GM21360 (cell line): ENCODE measurements around the gene PTPRB.

Experiments used
- ATAC-seq: cut with Tn5 transposase; IDR thresholded peaks from one replicate; pipeline ENCODE4 v1.9.1; 2021; ENCODE audit warnings: mild to moderate bottlenecking, moderate library complexity; ENCODE audit not compliant: unreplicated experiment

The PTPRB gene

DNA sequence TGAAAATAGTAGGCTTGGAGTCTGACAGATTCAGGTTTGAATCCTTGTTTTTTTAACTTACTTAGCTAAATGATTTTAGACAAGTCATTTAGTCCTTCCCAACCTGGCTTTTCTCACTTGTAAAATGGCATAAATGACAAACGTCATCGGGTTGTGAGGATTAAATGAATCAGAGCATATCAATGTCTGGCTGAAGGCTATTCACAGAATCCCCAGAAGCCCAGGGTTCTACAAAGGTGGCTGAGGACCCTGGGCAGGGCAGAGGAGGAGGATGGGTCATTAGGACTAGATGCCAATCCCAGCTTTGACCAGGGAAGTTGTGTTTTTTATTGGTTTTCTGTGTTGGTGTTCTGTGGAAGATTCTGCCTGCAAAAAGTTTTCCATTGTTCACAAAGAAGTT lies 7.6 kb upstream of the PTPRB start:
- ATAC-seq = no peak

DNA sequence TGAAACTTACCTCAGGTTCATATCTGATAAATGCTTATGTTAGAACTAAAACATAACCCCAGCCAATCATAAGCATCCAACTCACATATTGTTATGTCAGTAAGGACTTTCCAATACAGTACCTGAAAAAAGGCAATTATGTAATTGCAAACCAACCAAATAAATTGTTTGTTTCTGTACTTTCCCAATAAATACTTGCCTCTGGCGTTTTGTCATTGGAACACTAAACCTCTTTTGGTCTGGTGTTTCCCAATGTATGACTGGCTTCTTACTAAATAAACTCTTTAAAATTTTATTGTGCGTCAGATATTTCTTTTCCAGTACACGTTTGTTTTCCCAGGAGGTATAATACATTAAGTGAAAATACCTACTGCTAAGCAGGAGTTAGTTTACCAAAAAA lies 6.7 kb upstream of the PTPRB start:
- no peak for ATAC-seq

DNA sequence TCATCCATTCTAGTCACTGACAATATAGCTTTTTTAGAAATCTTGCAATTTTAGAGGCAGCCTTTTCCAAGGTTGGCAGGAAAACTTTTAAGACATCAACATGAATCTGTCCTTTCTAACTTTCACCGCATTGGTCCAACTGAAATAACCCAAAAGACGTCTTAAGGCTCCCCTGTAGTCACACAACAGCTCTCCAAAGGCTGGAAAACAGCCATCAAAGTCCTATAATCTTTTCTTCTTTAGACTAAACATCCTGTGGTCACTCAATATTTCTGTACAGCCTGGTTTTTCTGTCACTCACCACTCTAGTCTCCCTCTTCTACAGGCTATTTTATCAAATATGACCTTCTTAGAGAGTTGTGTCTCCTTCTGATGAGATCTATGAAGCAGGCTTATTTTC lies 4.5 kb upstream of the PTPRB start:
- no peak for ATAC-seq

DNA sequence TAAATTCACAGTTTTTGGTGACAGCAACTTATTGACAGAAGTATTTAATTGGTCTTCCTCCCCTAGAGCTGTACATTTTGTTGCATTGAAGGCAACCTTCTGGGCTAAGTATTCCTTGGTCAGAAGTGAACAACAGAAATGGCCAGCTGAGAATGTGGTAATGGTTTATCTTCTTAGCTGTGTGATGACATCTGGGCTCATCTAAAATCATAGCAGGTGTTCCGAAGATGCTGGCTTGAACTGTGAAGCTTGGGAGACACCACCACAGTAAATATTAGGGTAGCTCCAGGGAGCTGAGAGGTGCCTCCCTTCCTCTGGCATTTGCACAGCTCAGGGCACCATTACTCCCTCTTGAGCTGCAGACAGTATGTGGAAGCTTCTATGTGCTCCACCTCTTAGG lies 3.7 kb upstream of the PTPRB start:
- ATAC-seq = no peak

DNA sequence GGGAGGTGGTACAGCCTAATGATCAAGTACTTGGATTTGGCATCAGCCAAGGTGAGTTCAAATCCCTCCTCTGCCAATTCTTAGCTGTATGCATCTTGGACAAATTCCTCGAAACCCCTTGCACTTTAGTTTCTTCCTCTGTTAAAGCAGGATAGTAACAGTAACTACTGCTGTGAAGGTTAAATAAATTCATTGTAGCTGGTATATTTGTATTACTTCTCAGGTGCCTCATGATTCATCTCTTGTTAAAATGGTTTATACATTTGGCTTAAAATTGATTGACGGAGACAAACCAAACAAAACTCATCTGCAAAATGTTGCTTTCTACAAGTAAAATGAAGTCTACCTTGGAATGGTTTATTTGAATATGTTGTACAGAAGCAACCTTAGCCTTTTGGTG lies 2.3 kb upstream of the PTPRB start:
- ATAC-seq = no peak

DNA sequence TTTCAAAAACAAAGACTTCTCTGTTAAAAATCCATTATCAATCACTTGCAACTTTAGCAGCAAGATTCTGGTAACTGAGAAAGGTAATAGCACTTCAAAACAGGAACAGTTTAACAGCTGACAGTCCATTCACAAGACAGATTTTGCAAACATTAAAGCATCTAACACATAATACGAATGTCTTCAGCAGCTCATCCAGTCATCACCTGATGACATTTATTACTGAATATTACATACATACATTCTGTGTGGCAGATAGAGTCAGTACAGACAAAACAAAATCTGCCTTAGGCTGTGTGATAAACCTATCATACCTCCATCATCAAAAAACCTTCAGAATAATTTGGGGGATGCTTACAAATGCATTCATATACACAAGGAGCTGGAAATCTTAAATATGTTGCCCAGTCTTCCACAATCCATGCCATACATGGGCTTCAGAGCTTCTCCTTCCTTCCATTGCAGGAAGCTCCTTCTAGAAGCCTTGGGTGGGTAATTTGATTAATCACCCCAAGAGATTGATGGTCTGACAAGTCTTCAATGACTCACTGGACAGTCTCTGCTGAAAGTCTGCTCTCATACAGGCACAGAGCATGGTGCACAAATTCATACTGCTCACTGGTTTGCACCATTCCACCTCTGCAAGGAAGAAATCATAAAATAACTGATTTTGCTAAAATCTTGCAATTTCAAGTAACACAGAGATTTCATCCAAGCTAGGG lies 1.6 kb upstream of the PTPRB start:
- ATAC-seq = no peak

DNA sequence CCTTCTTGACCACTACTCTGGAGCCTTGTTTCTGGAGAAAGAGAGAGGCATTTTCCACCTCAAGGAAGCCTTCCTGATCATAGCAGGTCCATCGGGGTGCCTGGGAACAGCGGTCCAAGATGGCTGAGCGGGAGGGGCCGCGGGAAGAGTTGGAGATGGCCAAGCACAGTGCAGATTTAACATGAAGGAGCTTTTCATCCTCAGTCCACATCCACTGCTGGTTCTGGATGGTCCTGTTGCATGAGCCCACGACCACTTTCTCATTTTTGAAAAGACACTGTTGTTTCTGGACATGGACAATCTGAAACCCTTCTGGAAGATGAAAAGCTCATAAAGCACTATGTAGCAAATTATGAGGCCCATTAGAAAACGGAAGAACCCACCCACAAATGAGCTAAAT lies 1.5 kb downstream of the PTPRB start:
- no peak for ATAC-seq

DNA sequence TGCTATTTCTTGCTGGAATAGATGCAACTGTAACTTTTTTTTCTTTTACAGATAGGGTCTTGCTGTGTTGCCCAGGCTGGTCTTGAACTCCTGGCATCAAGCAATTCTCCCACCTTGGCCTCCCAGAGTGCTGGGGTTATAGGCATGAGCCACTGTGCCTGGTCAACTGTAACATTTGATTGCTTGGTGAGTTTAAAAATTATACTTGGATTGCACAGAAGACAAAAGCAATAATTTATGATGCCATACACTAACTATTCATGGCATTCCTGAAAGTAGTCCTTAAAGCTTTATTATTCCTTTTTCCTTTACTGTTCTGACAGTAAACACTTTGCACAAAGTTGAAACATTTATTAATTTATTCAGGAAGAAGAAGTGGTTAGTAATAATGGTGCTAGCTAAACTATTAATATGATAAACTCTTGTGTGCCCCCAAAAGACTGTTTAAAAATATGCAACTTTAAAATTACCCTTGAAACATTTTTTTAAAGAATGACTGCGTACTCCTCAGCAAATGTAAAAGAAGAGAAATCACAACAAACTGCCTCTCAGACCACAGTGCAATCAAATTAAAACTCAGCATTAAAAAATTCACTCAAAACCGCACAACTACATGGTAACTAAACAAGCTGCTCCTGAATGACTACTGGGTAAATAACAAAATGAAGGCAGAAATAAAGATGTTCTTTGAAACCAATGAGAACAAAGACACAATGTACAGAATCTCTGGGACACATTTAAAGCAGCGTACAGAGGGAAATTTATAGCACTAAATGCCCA lies 8.3 kb downstream of the PTPRB start:
- no peak for ATAC-seq

DNA sequence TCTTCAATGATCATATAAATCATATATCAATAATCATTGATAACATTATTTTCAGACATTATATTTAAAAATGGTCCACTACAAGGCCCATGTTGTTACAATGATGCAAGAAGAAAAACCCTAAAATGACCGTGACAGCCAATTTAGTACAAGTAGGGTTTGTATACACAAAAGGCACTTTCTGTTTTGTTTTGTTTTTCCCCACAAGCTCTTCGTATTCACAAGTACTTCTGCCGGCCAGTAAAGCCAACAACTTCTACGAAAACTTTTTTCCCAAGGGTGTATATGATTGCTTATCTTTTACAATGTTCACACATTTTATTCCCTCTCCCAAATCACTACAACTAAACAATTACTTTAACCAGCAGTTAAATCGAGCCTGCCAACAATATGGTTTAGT lies 9.6 kb downstream of the PTPRB start:
- ATAC-seq = no peak

DNA sequence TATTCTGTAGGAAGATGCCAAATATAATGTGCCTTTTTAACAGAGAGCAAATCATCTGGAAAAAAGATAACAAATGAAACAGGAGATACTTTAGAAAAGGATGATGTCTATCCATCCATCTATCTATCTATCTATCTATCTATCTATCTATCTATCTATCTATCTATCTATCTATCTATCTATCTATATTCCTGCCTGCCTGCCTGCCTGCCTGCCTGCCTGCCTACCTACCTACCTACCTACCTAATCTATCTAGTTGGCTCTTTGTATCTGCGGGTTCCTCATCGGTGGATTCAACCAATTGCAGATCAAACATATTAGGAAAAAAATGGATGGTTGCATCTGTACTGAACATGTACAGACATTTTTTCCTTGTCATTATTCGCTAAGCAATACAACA lies 11.0 kb downstream of the PTPRB start:
- ATAC-seq = no peak

DNA sequence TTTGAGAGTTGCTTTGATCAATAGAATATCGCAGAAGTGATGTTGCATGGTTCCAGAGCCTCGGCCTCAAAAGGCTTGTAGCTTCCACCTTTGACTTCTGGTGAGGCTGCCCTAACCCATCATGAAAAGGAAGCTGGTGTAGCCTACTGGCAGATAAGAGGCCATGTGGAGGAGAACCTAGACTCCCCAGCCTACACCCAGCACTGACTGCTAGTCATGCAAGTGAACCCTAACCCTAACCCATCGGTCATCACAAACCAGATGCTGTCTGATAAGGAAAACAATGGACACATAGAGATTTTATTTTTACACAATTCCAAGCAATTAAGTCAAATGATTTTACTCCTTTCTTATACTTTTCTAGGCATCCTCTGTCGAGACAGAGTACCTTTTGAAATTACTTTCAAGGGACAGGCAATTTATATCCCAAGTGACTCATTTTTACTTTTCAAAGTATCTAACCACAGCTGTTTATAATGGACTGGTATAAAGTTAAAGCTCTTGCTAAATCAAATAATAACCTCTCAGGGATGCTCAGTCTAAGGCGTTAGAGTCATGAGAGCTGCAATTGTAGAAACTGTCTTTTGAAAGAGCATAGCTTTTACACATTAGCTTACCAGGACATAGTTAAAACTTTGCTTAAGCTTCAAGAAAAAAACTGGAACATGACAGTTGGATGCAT lies 17.6 kb downstream of the PTPRB start:
- no peak for ATAC-seq

DNA sequence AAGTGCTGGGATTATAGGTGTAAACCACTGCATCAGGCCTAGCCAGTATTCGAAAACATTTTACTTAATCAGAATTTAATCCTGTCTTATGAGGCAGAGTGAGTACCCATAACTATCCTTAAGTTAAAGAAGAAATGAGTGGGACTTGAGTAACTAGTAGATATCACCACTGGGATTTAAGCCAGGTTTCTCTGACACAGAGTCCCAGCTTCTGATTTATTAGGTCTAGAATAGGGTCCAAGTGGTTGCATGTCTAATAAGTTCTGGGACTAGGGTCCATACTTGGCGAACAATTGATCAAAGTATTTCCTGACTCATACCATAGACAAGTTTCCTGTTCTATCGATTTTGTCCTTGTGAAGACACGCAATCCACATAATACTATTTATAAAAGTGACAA lies 18.9 kb downstream of the PTPRB start:
- no peak for ATAC-seq

DNA sequence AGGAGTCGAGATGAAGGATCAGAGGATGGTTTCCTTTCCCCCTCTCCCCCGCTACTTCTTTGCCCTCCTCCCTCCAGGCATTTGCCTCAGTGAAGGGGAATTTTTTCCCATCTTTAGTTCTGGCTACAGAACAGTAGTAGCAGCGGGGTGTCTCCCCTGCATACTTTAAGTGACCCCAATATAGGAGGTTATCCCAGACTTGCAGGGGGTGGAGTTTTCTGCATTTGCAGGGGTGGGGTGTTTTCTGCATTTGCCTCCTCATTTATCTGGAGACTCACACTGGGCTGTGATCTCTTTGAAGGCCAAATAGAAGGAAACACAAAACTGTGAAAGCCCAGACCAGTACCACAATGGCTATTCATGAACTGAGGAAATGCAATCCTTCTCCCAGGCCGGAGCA lies 19.8 kb downstream of the PTPRB start:
- ATAC-seq = no peak

DNA sequence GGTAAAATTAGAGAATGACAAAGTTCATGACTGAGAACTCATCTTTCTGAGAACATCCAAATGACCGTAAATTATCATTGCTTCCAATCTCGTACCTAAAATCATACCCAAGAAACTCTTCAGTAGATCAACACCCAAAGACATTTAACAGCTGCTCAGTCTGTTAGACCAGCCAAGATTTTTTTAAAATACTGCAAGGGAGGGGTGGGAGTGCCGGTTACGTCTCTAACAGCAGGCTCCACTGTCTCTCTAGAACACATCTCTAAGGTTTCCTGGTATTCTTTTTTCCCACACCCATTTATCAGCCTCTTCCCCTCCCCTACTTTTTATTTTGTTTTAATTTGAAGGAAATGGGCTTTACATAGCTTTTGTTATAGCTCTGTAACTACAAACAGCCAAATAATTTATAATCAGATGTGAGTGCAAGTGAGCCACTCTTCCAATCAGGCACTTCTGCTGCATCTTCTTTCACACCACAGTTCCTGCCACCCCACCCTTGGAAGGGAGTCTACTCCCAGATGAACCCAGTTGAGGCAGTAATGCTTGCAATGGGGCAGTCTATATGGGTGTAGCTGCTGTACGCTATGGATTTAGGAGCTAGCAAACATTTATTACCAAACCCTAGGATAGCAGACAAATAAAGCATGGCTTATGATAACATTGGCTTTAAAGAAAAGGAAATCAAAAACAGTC lies 21.9 kb downstream of the PTPRB start:
- no peak for ATAC-seq

DNA sequence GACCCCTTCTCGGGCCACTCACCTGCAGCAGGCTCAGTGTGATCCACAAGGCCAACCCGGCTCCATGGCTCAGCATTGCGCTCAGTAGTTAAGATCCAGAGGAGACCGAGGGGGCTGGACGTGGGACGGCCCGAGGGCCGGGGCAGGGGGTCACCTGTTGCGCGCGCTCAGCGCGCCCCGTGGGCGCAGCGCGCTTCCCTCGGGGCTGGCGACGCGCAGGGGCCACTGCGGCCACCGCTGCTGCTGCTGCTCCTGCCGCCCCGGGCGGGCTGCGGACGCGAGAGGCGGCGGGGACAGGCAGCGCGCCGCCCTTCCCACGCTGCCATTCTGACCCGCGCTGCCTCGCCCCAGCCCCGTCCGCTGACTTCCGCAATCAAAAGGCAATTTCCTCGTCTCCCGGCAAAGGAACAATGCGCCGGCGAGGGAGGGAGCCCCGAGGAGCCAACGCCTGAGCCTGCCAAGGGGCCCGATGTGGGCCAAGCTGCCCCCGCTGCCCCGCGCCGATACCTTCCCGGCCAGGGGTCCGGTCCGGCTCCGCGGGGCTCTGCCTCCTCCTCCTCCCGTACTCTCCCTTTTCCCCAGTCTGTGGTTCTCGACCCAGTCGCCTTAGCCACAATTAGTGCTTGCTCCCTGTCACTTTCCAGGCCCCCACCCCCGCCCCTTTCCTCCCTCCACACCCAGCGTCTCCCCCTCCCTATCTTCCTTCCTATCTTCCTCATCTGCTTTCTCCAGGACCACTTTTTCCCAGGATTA lies 27.3 kb downstream of the PTPRB start:
- no peak for ATAC-seq

DNA sequence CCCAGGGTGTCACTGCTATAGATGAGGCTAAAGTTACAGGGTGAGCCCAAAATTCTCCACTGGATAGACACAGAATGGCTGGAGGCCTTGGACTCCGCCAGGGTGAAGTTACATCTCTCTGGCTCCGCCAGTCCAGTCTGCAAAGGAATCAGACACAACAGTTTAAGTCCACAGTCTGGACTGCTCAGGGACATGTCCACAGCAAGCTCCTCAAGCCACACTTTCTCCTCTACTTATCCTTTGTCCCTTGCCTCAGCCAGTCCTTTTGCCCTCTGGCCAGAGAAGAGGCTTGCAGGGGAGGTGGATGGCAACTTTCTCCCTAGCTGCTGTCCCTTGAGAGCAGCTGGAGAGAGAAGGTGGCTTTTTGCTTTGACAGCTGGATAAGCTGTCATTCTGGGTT lies 28.0 kb downstream of the PTPRB start:
- no peak for ATAC-seq

DNA sequence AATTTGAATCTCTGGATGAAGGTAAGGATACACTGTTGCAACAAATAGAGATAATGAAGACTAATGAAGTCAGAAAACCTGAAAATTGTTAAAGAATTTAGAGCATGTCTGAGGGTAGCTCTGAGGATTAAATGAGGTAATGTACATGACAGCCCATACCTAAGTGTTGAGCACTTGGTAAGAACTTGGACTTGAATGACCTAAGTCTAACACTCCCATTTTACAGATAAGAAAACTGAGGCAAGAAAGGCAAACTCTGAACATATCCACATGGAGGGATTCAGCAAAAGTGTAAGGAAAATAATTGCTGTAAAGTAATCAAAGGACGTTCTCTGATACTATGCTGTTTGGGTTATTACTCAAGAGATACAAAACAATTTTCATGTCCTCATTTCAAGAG lies 29.0 kb downstream of the PTPRB start:
- no peak for ATAC-seq

DNA sequence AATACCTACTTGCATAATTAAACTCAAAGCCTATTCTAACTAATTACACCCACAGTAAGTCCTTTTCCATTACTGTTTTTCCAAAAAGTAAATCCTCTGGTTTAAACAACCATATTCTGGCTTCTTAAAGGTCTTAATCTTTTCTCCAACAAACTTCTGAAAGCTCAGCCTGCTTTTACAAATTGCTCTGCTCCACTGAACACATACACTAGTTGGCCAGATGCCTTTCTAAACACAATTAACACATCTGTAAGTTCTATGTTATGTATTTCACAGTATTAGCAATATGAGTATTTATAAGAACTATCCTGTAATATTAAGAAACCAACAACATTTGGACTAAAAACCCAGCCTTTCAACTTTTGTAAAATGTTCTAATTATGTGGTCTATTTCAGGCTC lies 30.1 kb downstream of the PTPRB start:
- ATAC-seq = no peak

DNA sequence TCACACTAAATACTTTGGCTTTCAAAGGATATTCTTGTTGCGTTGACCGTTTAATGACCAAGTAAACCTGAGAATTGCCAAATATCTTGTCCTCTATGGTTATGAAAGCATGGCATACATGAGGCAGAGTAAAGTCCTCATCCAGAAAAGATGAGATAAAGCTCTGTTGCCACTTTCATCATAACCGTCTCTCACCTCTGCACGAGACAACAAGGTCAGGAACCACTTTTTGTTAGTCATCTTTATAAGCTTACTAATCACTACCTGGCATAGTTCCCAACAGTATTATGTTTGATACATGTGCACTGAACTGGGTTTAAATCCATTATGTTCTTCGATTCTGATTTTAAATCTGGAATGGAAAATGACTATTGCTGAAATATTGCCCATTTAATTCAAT lies 31.3 kb downstream of the PTPRB start:
- ATAC-seq = no peak

DNA sequence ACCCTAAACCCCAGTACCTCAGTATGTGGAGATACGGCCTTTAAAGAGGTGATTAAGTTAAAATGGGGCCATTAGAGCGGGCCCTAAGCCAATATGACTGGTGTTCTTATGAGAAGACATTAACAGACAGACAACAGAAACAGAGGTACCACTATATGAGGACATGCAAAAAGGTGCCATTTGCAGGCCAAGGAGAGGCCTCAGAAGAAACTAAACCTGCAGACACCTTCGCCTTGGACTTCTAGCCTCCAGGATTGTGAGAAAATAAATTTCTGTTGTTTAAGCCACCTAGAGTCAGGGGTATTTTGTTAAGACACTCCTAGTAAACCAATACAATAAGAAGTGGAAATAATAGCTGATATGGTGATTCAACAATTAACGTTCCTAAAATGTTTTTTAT lies 32.6 kb downstream of the PTPRB start:
- no peak for ATAC-seq

DNA sequence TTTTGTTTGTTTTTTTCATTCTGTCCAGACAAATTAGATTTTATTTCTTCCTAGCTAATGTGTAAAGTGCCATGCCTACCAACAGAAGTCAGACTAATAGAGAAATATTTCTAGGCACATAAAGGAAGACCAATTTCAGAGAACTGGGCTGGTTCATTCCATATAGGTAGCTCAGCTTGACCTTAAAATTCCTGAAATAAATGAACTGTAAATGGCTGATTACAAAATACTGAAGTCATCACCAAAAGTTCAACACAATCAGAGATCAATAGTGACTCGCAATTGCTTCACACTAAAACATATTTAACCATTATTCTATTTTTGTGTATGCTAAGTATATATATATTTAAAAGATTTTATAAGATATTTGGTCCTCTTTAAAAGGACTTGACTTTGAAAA lies 34.2 kb downstream of the PTPRB start:
- no peak for ATAC-seq
